HCT116 (cell line): ENCODE measurements around the gene MESD. TPM values are rescaled to one million over a fixed set of nuclear protein-coding genes. Genes with fewer than 3 reads are reported as not detected.

Experiments
- ATAC-seq: fragments of 200-7000 bp; cut with Tn5 transposase; 2 replicates; pipeline ENCODE4 v1.9.1; 2020; ENCODE audit warnings: mild to moderate bottlenecking, moderate library complexity
- BruUV-seq: library from RNA; stranded (reverse); fragments of 400-500 nt; replicated peaks from 2 replicates; lab custom pipeline; 2021; lab: Mats Ljungman, UMichigan
- CTCF ChIA-PET: fragments of 300-600 bp; sonication (Branson Sonifier 250); formaldehyde crosslinking; loops from one replicate; lab custom pipeline; 2021; ENCODE audit warnings: antibody characterized with exemption; lab: Charles Lee
- POLR2A ChIA-PET: fragments of 300-600, 350-600 bp; sonication (Branson Sonifier 250); formaldehyde crosslinking; loops from one replicate; lab custom pipeline; 2021; ENCODE audit warnings: antibody characterized with exemption; lab: Charles Lee
- RAD21 ChIA-PET, 2 experiments: fragments of 300-600 bp; sonication (Branson Sonifier 250); formaldehyde crosslinking; loops; one replicate each; lab custom pipeline; 2023; ENCODE audit warnings: low total read pairs in 2 of 2; ENCODE audit not compliant: uncharacterized antibody in 2 of 2, unreplicated experiment in 2 of 2, low non-redundant PET in 1 of 2; lab: Charles Lee
- DNase-seq: peaks from one replicate; pipeline ENCODE4 v3.0.0-alpha.2; 2010; ENCODE audit warnings: low read depth, low spot score
- H2AFZ ChIP-seq: fragments of 200-600 bp; shearing (Covaris generic), sonication (generic); 2 replicates; pipeline ENCODE4 v1.6.1; 2017; ENCODE audit warnings: low read depth, mixed run types, mixed read lengths, antibody characterized with exemption, low read length; ENCODE audit not compliant: poor library complexity, severe bottlenecking
- H3K27ac ChIP-seq: 2 replicates; pipeline ENCODE4 v1.5.1; 2012; ENCODE audit warnings: low read depth, low read length
- H3K27me3 ChIP-seq: fragments of 200-600 bp; sonication (generic); 2 replicates; pipeline ENCODE4 v1.6.1; 2016; ENCODE audit warnings: mixed run types, low read length, mixed read lengths; ENCODE audit not compliant: insufficient read depth
- H3K36me3 ChIP-seq, 2 experiments: fragments of 200-500 bp in 1 of 2; fragments of 200-600 bp in 1 of 2; sonication (Bioruptor generic) in 1 of 2; sonication (generic) in 1 of 2; 2 replicates each; pipeline versions ENCODE4 v1.5.1 to v1.6.1; 2014 to 2016; ENCODE audit warnings: low read length in 2 of 2, inconsistent platforms in 1 of 2, mixed read lengths in 1 of 2, mixed run types in 1 of 2; ENCODE audit not compliant: insufficient read depth in 2 of 2, control insufficient read depth in 1 of 2
- H3K4me1 ChIP-seq, 2 experiments: fragments of 200-600 bp in 1 of 2; sonication (generic) in 1 of 2; 2 replicates each; pipeline versions ENCODE4 v1.5.1 to v1.6.1; 2012 to 2017; ENCODE audit warnings: low read length in 2 of 2, inconsistent platforms in 1 of 2, mild to moderate bottlenecking in 1 of 2, mixed read lengths in 1 of 2, mixed run types in 1 of 2, moderate library complexity in 1 of 2; ENCODE audit not compliant: insufficient read depth in 2 of 2, control insufficient read depth in 1 of 2
- H3K4me2 ChIP-seq: fragments of 200-600 bp; sonication (generic); 2 replicates; pipeline ENCODE4 v1.6.1; 2017; ENCODE audit warnings: mixed run types, low read length, mixed read lengths
- H3K4me3 ChIP-seq, 2 experiments: fragments of 200-600 bp in 1 of 2; sonication (generic) in 1 of 2; replicated peaks in 1 of 2; 2 replicates each; pipeline ENCODE4 v1.5.1; 2011 to 2016; ENCODE audit warnings: low read length in 2 of 2, control low read depth in 1 of 2, low read depth in 1 of 2, mild to moderate bottlenecking in 1 of 2, mixed read lengths in 1 of 2, mixed run types in 1 of 2
- H3K79me2 ChIP-seq: fragments of 200-600 bp; sonication (generic); 2 replicates; pipeline ENCODE4 v1.6.1; 2017; ENCODE audit warnings: mild to moderate bottlenecking, mixed run types, low read length, moderate library complexity, mixed read lengths; ENCODE audit not compliant: insufficient read depth
- H3K9ac ChIP-seq: fragments of 200-600 bp; sonication (generic); 2 replicates; pipeline ENCODE4 v1.6.1; 2016; ENCODE audit warnings: low read length, mixed read lengths
- H3K9me2 ChIP-seq: fragments of 200-600 bp; sonication (generic), shearing (Covaris generic); 2 replicates; pipeline ENCODE4 v1.6.1; 2017; ENCODE audit warnings: mixed run types, mild to moderate bottlenecking, moderate library complexity; ENCODE audit not compliant: insufficient read depth
- H3K9me3 ChIP-seq, 2 experiments: fragments of 200-500 bp in 1 of 2; fragments of 200-600 bp in 1 of 2; sonication (Bioruptor generic) in 1 of 2; sonication (generic) in 1 of 2; 2 replicates each; pipeline ENCODE4 v1.6.1; 2014 to 2017; ENCODE audit warnings: low read length in 2 of 2, mixed read lengths in 2 of 2, inconsistent platforms in 1 of 2, low read depth in 1 of 2, mild to moderate bottlenecking in 1 of 2, mixed run types in 1 of 2, moderate library complexity in 1 of 2; ENCODE audit not compliant: control insufficient read depth in 1 of 2, insufficient read depth in 1 of 2
- H4K20me1 ChIP-seq: fragments of 200-600 bp; sonication (generic), shearing (Covaris generic); 2 replicates; pipeline ENCODE4 v1.6.1; 2017; ENCODE audit warnings: mixed run types, mild to moderate bottlenecking, moderate library complexity; ENCODE audit not compliant: insufficient read depth
- ATF3 ChIP-seq: IDR thresholded peaks from 2 replicates; pipeline ENCODE4 v1.6.1; 2012
- CBX3 ChIP-seq: IDR thresholded peaks from 2 replicates; pipeline ENCODE4 v1.6.1; 2012; ENCODE audit warnings: low read depth
- EGR1 ChIP-seq: IDR thresholded peaks from 2 replicates; pipeline ENCODE4 v1.6.1; 2012; ENCODE audit warnings: low read depth
- ELF1 ChIP-seq: IDR thresholded peaks from 2 replicates; pipeline ENCODE4 v1.6.1; 2012; ENCODE audit warnings: low read depth, borderline replicate concordance
- EZH2 ChIP-seq: fragments of 200-600 bp; sonication (generic); IDR thresholded peaks from 2 replicates; pipeline ENCODE4 v1.6.1; 2017; ENCODE audit warnings: antibody characterized with exemption, mixed run types
- JUND ChIP-seq: IDR thresholded peaks from 2 replicates; pipeline ENCODE4 v1.6.1; 2012
- POLR2A ChIP-seq: IDR thresholded peaks from 2 replicates; pipeline ENCODE4 v1.7.0; 2011; ENCODE audit warnings: borderline replicate concordance; ENCODE audit not compliant: insufficient read depth, insufficient read length; ENCODE audit errors: extremely low read depth
- POLR2AphosphoS5 ChIP-seq: IDR thresholded peaks from 2 replicates; pipeline ENCODE4 v1.6.1; 2011; ENCODE audit warnings: mild to moderate bottlenecking, low read depth, low read length, moderate library complexity
- RAD21 ChIP-seq: IDR thresholded peaks from 2 replicates; pipeline ENCODE4 v1.6.1; 2012; ENCODE audit warnings: low read depth, mild to moderate bottlenecking
- REST ChIP-seq: IDR thresholded peaks from 2 replicates; pipeline ENCODE4 v1.6.1; 2012; ENCODE audit warnings: low read depth
- SIN3A ChIP-seq: IDR thresholded peaks from 2 replicates; pipeline ENCODE4 v1.6.1; 2012; ENCODE audit warnings: low read depth
- SP1 ChIP-seq: IDR thresholded peaks from 2 replicates; pipeline ENCODE4 v1.6.1; 2012; ENCODE audit warnings: low read depth
- SRF ChIP-seq: IDR thresholded peaks from 2 replicates; pipeline ENCODE4 v1.6.1; 2012; ENCODE audit warnings: low read depth
- TCF7L2 ChIP-seq: IDR thresholded peaks from 2 replicates; pipeline ENCODE4 v1.7.0; 2011; ENCODE audit warnings: borderline replicate concordance, inconsistent platforms; ENCODE audit not compliant: insufficient read depth, insufficient read length; ENCODE audit errors: extremely low read depth
- YY1 ChIP-seq: IDR thresholded peaks from 2 replicates; pipeline ENCODE4 v1.6.1; 2011; ENCODE audit warnings: low read length, low read depth, moderate library complexity, mild to moderate bottlenecking; ENCODE audit not compliant: insufficient replicate concordance; ENCODE audit errors: extremely low read depth
- intact Hi-C: fragments of 100-400 bp; cut with micrococcal nuclease; formaldehyde crosslinking; loops from 2 replicates; pipeline ENCODE4 v1.10.0; 2022
- total RNA-seq: library from RNA; stranded (reverse); gene quantifications from one replicate; pipeline ENCODE4 v1.2.1, GENCODE V29; 2021; ENCODE audit not compliant: unreplicated experiment

The MESD gene
- total RNA-seq, 1 experiment from 2014 or later: 22.5 TPM

- TF ChIP-seq POLR2AphosphoS5: no peak
- TF ChIP-seq ATF3: no peak
- no peak for TF ChIP-seq ELF1
- TF ChIP-seq SRF: no peak
- TF ChIP-seq EZH2: no peak
- TF ChIP-seq, all 23 proteins: peak for 0
These were observed 3.6 kb downstream of the MESD start (continued) for GRCh38 chr15:80985981-80986380.

- Histone ChIP-seq H3K4me3 (no peak overlapping the region), H3K36me3 (peaks cover 8 to 9% of the 10 kb centered on the region in 2 experiments; a peak in 3 of 4 replicates), H3K4me2 (no peak overlapping the region), H2AFZ (no peak overlapping the region), H3K9me3 (no peaks in the 10 kb centered on the region), H3K9me2 (no peaks in the 10 kb centered on the region), H3K4me1 (peaks cover 8 to 11% of the 10 kb centered on the region in 2 experiments; a peak in 3 of 4 replicates), H3K9ac (no peak overlapping the region), H3K27me3 (no peaks in the 10 kb centered on the region), H4K20me1 (no peaks in the 10 kb centered on the region), H3K27ac (no peak overlapping the region), H3K79me2 (peaks cover 75% of the 10 kb centered on the region)
- DNase-seq (no peak), ATAC-seq (no peak)
- ChIA-PET CTCF (interaction anchor here (1.0 kb wide), 1 partner anchor 281 kb away, joined by 3 read pairs; no protein-coding TSS in a partner anchor), RAD21 (no interaction called here), POLR2A (no interaction called here)
- intact Hi-C loops: no loop called here
- no peak for TF ChIP-seq TCF7L2
- TF ChIP-seq EGR1: no peak
- TF ChIP-seq REST: no peak
- TF ChIP-seq SRF: no peak
- TF ChIP-seq CBX3: no peak
- no peak for TF ChIP-seq JUND
- TF ChIP-seq POLR2A: no peak
- TF ChIP-seq YY1: no peak
- TF ChIP-seq SP1: no peak
- no peak for TF ChIP-seq ELF1
- no peak for TF ChIP-seq SIN3A
- no peak for TF ChIP-seq RAD21
- TF ChIP-seq POLR2AphosphoS5: no peak
- BruUV-seq: no TSS peak
These were observed 4.8 kb downstream of the MESD start for GRCh38 chr15:80984856-80985255.
